SK-N-SH (cell line): ENCODE results near the gene PCGF2. TPM values are rescaled to one million over a fixed set of nuclear protein-coding genes. Genes with fewer than 3 reads are reported as not detected.
A peak's percentile ranks its signal among the peaks of the same experiment; 100 is the strongest.

Source experiments
- CTCF ChIA-PET: fragments of 300-600, 350-600 bp; formaldehyde crosslinking; extraction: SDS; loops from one replicate; lab custom pipeline; 2021; lab: Yijun Ruan, JAX
- POLR2A ChIA-PET: fragments of 350-600 bp; sonication (Branson Sonifier 250); formaldehyde crosslinking; extraction: SDS; loops from one replicate; lab custom pipeline; 2020; ENCODE audit warnings: antibody characterized with exemption, inconsistent platforms; lab: Yijun Ruan, JAX
- DNase-seq: peaks from one replicate; pipeline ENCODE4 v3.0.0; 2012
- H2AFZ ChIP-seq: fragments of 200-600 bp; sonication (generic); 2 replicates; pipeline ENCODE4 v1.8.1; 2016; ENCODE audit warnings: antibody characterized with exemption, mild to moderate bottlenecking, low read depth
- H3F3A ChIP-seq: fragments of 200-600 bp; sonication (generic); replicated peaks from 2 replicates; pipeline ENCODE3; 2016; ENCODE audit warnings: antibody characterized with exemption, mild to moderate bottlenecking; ENCODE audit not compliant: insufficient read depth
- H3K27ac ChIP-seq, 2 experiments: fragments of 200-500 bp in 1 of 2; fragments of 200-600 bp in 1 of 2; sonication (Bioruptor generic) in 1 of 2; sonication (generic), shearing (Covaris generic) in 1 of 2; 2 replicates each; pipeline versions ENCODE4 v1.5.1 to v1.6.1; 2014 to 2016; ENCODE audit warnings: low read depth in 2 of 2, inconsistent platforms in 1 of 2, low read length in 1 of 2, mild to moderate bottlenecking in 1 of 2, mixed read lengths in 1 of 2
- H3K27me3 ChIP-seq: fragments of 200-600 bp; sonication (generic), shearing (Covaris generic); 2 replicates; pipeline ENCODE4 v1.6.1; 2016; ENCODE audit warnings: mixed run types; ENCODE audit not compliant: insufficient read depth
- H3K36me3 ChIP-seq, 2 experiments: fragments of 200-500 bp in 1 of 2; fragments of 200-600 bp in 1 of 2; sonication (Bioruptor generic) in 1 of 2; sonication (generic) in 1 of 2; replicated peaks in 1 of 2; 2 replicates each; pipeline versions ENCODE3 to v1.5.1; 2014 to 2016; ENCODE audit warnings: low read length in 1 of 2, mild to moderate bottlenecking in 1 of 2; ENCODE audit not compliant: insufficient read depth in 2 of 2, control insufficient read depth in 1 of 2
- H3K4me1 ChIP-seq, 2 experiments: fragments of 200-500 bp in 1 of 2; fragments of 200-600 bp in 1 of 2; sonication (Bioruptor generic) in 1 of 2; sonication (generic), shearing (Covaris generic) in 1 of 2; 2 replicates each; pipeline versions ENCODE4 v1.5.1 to v1.6.1; 2014 to 2016; ENCODE audit warnings: low read depth in 1 of 2, low read length in 1 of 2, mixed run types in 1 of 2; ENCODE audit not compliant: insufficient read depth in 2 of 2, control insufficient read depth in 1 of 2
- H3K4me2 ChIP-seq: fragments of 200-600 bp; sonication (generic), shearing (Covaris generic); 2 replicates; pipeline ENCODE4 v1.6.1; 2017; ENCODE audit warnings: mixed run types
- H3K4me3 ChIP-seq, 2 experiments: fragments of 200-500 bp in 1 of 2; fragments of 200-600 bp in 1 of 2; sonication (Bioruptor generic) in 1 of 2; sonication (generic), shearing (Covaris generic) in 1 of 2; 2 replicates each; pipeline versions ENCODE4 v1.5.1 to v1.8.1; 2014 to 2016; ENCODE audit warnings: low read depth in 2 of 2, inconsistent platforms in 1 of 2, low read length in 1 of 2, mild to moderate bottlenecking in 1 of 2, mixed read lengths in 1 of 2, moderate library complexity in 1 of 2
- H3K79me2 ChIP-seq: fragments of 200-600 bp; sonication (generic); 2 replicates; pipeline ENCODE4 v1.8.1; 2017; ENCODE audit warnings: mild to moderate bottlenecking; ENCODE audit not compliant: insufficient read depth
- H3K9ac ChIP-seq: fragments of 200-600 bp; sonication (generic); 2 replicates; pipeline ENCODE4 v1.6.1; 2017; ENCODE audit warnings: mixed run types
- H3K9me2 ChIP-seq: fragments of 200-600 bp; sonication (generic); 2 replicates; pipeline ENCODE4 v1.6.1; 2017; ENCODE audit warnings: mixed run types
- H3K9me3 ChIP-seq: fragments of 200-600 bp; sonication (generic); 2 replicates; pipeline ENCODE4 v1.6.1; 2017; ENCODE audit warnings: mixed run types, mild to moderate bottlenecking, moderate library complexity
- H4K20me1 ChIP-seq: fragments of 200-600 bp; sonication (generic); 2 replicates; pipeline ENCODE4 v1.6.1; 2017; ENCODE audit warnings: mild to moderate bottlenecking, mixed run types; ENCODE audit not compliant: insufficient read depth
- CTCF ChIP-seq: fragments of 200-600 bp; sonication (generic); IDR thresholded peaks from 2 replicates; pipeline ENCODE4 v1.6.1; 2017; ENCODE audit warnings: antibody characterized with exemption, mild to moderate bottlenecking, moderate library complexity
- GABPA ChIP-seq: IDR thresholded peaks from 2 replicates; pipeline ENCODE4 v1.4.0; 2012; ENCODE audit warnings: low read depth, mild to moderate bottlenecking
- GATA2 ChIP-seq: sonication (generic); formaldehyde crosslinking; IDR thresholded peaks from 2 replicates; pipeline ENCODE4 v1.5.0; 2020; ENCODE audit warnings: mild to moderate bottlenecking, missing genetic modification reagents
- MXI1 ChIP-seq: IDR thresholded peaks from 2 replicates; pipeline ENCODE4 v1.6.1; 2012; ENCODE audit warnings: mild to moderate bottlenecking, low read depth, low read length, improper control_type of control experiment
- PBX3 ChIP-seq: IDR thresholded peaks from 2 replicates; pipeline ENCODE4; 2012
- RAD21 ChIP-seq: IDR thresholded peaks from 2 replicates; pipeline ENCODE4 v1.6.1; 2012; ENCODE audit warnings: mild to moderate bottlenecking, low read length
- RFX5 ChIP-seq: IDR thresholded peaks from 2 replicates; pipeline ENCODE4 v1.6.1; 2012; ENCODE audit warnings: mild to moderate bottlenecking, improper control_type of control experiment, low read length
- RXRA ChIP-seq: IDR thresholded peaks from 2 replicates; pipeline ENCODE4 v1.4.0; 2012; ENCODE audit warnings: low read depth, mild to moderate bottlenecking, borderline replicate concordance
- SMC3 ChIP-seq: IDR thresholded peaks from 2 replicates; pipeline ENCODE4 v1.6.1; 2012; ENCODE audit warnings: low read depth, low read length, improper control_type of control experiment
- TAF1 ChIP-seq: IDR thresholded peaks from 2 replicates; pipeline ENCODE4 v1.6.1; 2012; ENCODE audit warnings: low read depth, mild to moderate bottlenecking, low read length, moderate library complexity, borderline replicate concordance
- TEAD4 ChIP-seq: IDR thresholded peaks from 2 replicates; pipeline ENCODE4 v1.4.0; 2012; ENCODE audit warnings: mild to moderate bottlenecking, borderline replicate concordance; ENCODE audit not compliant: insufficient read depth
- YY1 ChIP-seq: IDR thresholded peaks from 2 replicates; pipeline ENCODE4 v1.4.0; 2012; ENCODE audit warnings: low read depth, mild to moderate bottlenecking
- WGBS: methylation state at CpG from one replicate; pipeline ENCODE4 v1.1.6; 2017; ENCODE audit warnings: low lambda C conversion rate; 5-methylcytosine and 5-hydroxymethylcytosine counted together
- polyA plus RNA-seq, 3 experiments: library from polyadenylated mRNA; depleted of rRNA; stranded (reverse); fragments of >200 nt; gene quantifications; 2 replicates each; pipeline ENCODE4 v1.2.3, GENCODE V29; 2012
- TF ChIP-seq, protein P1 (sequence below): IDR thresholded peaks from 2 replicates; pipeline ENCODE4 v1.4.0; 2012; ENCODE audit warnings: low read depth, borderline replicate concordance

Gene PCGF2
- polyA plus RNA-seq, 1 of the 3 experiments (the other 2 are of a cell fraction), result 39.8 TPM

DNA sequence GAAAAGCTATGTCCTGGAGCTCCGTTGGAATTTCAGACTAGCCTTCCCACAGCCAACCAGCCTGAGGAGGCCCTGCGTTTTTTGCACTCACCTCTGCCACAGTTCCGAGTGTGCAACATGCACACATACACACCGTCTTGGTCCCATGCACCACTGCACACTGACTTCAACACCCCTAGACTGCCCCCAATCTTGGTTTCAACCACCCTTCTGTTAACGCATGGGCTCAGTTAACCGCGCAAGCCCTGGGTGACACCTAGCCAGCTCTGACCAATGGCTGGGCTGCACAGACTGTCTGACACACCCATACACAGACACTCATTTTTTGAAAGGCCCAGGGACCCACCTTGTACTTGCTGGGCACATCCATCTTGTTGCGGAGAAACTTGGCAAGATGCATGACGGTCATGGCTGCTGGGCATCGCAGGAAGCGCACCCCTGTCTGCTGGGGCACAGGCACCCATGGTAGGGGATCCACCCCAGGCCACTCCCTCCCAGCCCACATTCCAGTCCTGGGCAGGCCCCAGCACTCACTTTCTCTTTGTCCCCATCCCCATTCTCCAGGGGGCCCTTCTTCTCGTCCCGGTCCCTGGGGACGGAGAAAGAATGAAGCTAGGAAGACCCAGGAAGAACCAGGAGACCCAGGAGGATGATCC, 10.0 kb downstream of the PCGF2 start (continued):
- TF ChIP-seq GATA2 (CRISPR knock-in tag) (no peak), TEAD4 (no peak), TAF1 (no peak)
- TF ChIP-seq, all 33 proteins: peak for 0

DNA sequence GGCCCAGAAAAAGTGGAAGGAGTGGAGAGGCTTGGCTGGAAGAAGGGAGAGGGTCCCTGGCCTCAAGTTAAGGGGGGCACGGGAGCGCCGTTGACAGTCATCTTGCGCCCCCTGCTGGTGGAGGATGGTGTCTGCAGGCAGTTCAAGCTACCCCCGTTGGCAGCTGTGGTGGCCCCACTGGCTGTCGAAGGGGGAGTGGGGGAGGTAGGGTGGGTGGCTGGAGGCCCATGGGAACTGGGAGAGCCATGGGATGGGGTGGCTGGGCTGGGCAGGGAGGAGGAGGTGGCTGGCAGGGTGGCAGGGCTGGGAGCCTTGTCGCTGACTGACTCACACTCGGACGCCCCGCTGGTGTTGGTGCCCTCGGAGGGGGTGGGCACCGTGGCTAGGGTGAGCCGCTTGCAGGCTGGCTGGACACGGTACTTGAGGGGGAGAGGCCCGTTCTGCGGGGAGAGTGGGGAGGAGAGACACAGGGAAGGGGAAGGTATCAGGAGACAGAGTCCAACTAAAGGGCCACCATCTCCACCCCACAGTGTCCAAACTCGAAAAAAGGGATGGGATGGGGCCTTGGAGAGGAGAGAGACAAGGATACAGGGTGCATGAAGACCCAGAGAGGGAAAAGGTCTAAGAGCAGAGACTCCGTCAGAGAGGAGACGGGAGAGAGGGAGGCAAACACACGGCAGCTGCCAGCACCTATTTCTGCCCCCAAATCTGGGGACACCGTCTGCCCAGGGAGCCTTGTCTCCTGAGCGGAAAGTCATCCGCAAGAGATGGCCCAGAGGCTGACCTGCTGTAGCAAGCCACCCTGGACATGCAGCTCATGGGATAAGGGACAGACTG, 12.8 kb downstream of the PCGF2 start:
- peaks cover 44% of the 10 kb centered on the region for H3F3A ChIP-seq
- peaks cover 8 to 58% of the 10 kb centered on the region in 2 experiments; a peak in 1 of 4 replicates for H3K4me1 ChIP-seq
- TF ChIP-seq MXI1 (peak; percentile 40; the same call in 1 of the 2 replicates), RFX5 (no peak), RXRA (no peak), PBX3 (no peak), GABPA (no peak), YY1 (no peak), RAD21 (peak; percentile 75), SMC3 (peak; percentile 59), CTCF (peak; percentile 95)
- TF ChIP-seq, protein P1, sequence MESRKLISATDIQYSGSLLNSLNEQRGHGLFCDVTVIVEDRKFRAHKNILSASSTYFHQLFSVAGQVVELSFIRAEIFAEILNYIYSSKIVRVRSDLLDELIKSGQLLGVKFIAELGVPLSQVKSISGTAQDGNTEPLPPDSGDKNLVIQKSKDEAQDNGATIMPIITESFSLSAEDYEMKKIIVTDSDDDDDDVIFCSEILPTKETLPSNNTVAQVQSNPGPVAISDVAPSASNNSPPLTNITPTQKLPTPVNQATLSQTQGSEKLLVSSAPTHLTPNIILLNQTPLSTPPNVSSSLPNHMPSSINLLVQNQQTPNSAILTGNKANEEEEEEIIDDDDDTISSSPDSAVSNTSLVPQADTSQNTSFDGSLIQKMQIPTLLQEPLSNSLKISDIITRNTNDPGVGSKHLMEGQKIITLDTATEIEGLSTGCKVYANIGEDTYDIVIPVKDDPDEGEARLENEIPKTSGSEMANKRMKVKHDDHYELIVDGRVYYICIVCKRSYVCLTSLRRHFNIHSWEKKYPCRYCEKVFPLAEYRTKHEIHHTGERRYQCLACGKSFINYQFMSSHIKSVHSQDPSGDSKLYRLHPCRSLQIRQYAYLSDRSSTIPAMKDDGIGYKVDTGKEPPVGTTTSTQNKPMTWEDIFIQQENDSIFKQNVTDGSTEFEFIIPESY, result no peak
- TF ChIP-seq, all 33 proteins: peak for 4
- Histone ChIP-seq H3K9me3 (no peaks in the 10 kb centered on the region), H3K27me3 (no peaks in the 10 kb centered on the region), H2AFZ (no peak overlapping the region), H3K79me2 (peaks cover 47% of the 10 kb centered on the region), H4K20me1 (peaks cover 39% of the 10 kb centered on the region; the same call in 1 of the 2 replicates), H3K4me2 (no peak overlapping the region; the same call in 1 of the 2 replicates), H3K9me2 (no peaks in the 10 kb centered on the region), H3K9ac (no peak overlapping the region), H3K27ac (peak overlapping the region in 1 of 2 experiments; percentile 71; a peak in 3 of 4 replicates), H3K4me3 (no peak overlapping the region; a peak in 2 of 4 replicates), H3K36me3 (peaks cover 17 to 49% of the 10 kb centered on the region in 2 experiments)
- DNase-seq, result peak; percentile 92
- CTCF ChIA-PET, result interaction anchor here (0.6 to 7.4 kb wide), 40 partner anchors 9 to 1584 kb away, joined by 3 to 93 read pairs (median 4); partner anchors contain the start of genes EPOP, MLLT6, PCGF2 and PSMB3
- POLR2A ChIA-PET, result interaction anchor here (0.6 to 2.2 kb wide), 6 partner anchors 11 to 1387 kb away, joined by 3 to 9 read pairs (median 7); no protein-coding TSS in a partner anchor
- WGBS, result 46% methylated on average over 16 of the region's 23 CpGs
